GM12891 (cell line): Measurements from ENCODE around the gene NUSAP1.
"Not testable (repeated sequence)": the region's sequence is repeated elsewhere in the genome, so short reads cannot be mapped to it uniquely, and the experiment has no call there.

ENCODE experiments used
- DNase-seq: peaks from one replicate; pipeline ENCODE4 v3.0.0; 2011; ENCODE audit warnings: low spot score; ENCODE audit not compliant: insufficient read length
- FAIRE-seq: peaks from 2 replicates; lab custom pipeline; 2011; peaks lifted over from hg19 to GRCh38; lab: Jason Lieb, UNC
- PAX5 ChIP-seq: IDR thresholded peaks from 2 replicates; pipeline ENCODE4 v1.6.1; 2011; ENCODE audit warnings: low read length, moderate library complexity, mild to moderate bottlenecking; ENCODE audit not compliant: insufficient read depth, severe bottlenecking
- POLR2A ChIP-seq: IDR thresholded peaks from 2 replicates; pipeline ENCODE4 v1.6.1; 2011; ENCODE audit warnings: low read depth, low read length, control low read depth
- POLR2AphosphoS5 ChIP-seq: IDR thresholded peaks from 2 replicates; pipeline ENCODE4 v1.6.1; 2011; ENCODE audit warnings: low read depth, low read length, control low read depth
- POU2F2 ChIP-seq: IDR thresholded peaks from 2 replicates; pipeline ENCODE4 v1.6.1; 2011; ENCODE audit warnings: low read depth, mild to moderate bottlenecking, control low read depth, low read length, moderate library complexity
- SPI1 ChIP-seq: IDR thresholded peaks from 2 replicates; pipeline ENCODE4 v1.6.1; 2011; ENCODE audit warnings: low read depth, low read length, control low read depth
- TAF1 ChIP-seq: IDR thresholded peaks from 2 replicates; pipeline ENCODE4 v1.6.1; 2011; ENCODE audit warnings: low read depth, low read length, control low read depth

The NUSAP1 gene

DNA sequence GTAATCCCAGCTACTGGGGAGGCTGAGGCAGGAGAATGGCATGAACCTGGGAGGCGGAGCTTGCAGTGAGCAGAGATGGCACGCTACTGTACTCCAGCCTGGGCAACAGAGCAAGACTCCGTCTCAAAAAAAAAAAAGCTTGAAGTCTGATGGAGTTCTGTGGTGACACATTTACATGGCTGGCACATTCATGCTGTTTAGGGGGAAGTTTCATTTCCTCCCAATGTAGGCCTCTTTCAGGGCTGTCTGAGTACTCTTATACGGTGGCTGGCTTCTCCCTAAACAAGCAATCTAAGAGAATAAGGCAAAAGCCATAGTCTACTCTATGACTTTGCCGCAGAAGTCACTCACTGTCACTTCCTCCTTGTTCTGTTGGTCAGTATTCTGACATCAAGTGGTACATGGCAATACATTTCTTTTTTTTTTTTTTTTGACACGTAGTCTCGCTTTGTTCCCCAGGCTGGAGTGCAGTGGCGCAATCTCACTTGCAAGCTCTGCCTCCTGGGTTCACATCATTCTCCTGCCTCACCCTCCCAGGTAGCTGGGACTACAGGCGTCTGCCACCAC is 41.5 kb upstream of the NUSAP1 start:
- DNase-seq: peak; percentile 32
- peak; percentile 89 for TF ChIP-seq SPI1
- TF ChIP-seq POLR2AphosphoS5: no peak
- FAIRE-seq: peak; percentile 89

DNA sequence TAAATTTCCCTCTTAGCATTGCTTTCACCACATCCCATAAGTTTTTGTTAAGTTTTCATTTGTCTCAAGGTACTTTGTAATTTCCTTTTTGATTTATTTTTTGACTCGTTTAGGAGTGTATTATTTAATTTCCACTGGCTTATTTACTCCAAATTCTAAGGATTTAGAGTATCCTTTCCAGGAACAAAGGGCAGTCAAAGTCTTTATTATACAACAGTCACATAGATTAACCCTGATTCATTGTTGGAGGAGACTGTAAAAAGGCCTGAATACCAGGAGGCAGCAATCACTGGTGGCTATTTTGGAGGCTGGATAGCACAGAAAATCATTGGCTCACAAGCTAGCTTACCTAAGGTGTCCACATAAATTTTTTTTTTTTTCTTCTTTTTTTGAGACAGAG is 40.2 kb upstream of the NUSAP1 start:
- TF ChIP-seq POLR2AphosphoS5 (no peak), TAF1 (no peak), SPI1 (no peak), POLR2A (no peak), PAX5 (no peak), POU2F2 (no peak)

DNA sequence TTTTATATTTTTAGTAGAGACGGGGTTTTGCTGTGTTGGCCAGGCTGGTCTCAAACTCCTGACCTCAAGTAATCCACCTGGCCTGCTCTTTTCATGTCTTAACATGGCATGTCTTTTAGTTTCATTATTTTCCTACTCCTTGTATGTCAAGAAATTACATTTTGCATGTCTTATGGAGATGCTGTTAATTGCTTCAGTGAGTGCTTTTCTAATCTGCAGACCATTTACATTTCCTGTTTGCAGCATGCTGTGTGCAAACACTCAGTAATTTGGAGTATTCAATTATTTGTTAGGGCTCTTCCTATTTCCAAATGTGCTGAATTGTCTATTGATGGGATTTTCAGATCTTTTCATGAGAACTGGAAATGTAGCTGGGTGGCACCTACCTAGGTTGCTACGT is 31.5 kb upstream of the NUSAP1 start:
- not testable (repeated sequence) for DNase-seq, FAIRE-seq

More for the DNA sequence above, 40.2 kb upstream of the NUSAP1 start:
- DNase-seq: no peak
- no peak for FAIRE-seq

DNA sequence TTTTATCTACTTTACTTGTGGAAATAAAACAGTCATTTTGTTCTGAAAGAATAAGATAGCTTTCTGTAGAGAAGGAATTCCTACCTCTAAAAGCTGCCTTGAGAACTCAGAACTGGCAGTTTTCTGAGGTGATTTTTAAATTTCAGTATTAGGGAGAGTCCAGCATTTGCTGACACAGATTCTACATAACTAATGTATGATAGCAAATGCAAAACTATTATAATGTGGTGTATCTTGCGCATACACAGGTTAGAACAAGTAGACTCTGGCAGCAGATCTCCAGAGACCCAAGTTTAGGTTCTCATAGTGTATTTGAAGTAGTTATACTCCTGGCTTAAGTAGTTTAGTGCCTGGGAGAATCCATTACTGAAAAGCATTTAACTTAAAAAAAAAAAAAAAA is 31.1 kb upstream of the NUSAP1 start:
- TF ChIP-seq POLR2AphosphoS5: no peak
- TF ChIP-seq PAX5: no peak
- no peak for TF ChIP-seq POU2F2
- TF ChIP-seq POLR2A: no peak
- TF ChIP-seq SPI1: no peak
- no peak for TF ChIP-seq TAF1
- DNase-seq (no peak), FAIRE-seq (no peak)

DNA sequence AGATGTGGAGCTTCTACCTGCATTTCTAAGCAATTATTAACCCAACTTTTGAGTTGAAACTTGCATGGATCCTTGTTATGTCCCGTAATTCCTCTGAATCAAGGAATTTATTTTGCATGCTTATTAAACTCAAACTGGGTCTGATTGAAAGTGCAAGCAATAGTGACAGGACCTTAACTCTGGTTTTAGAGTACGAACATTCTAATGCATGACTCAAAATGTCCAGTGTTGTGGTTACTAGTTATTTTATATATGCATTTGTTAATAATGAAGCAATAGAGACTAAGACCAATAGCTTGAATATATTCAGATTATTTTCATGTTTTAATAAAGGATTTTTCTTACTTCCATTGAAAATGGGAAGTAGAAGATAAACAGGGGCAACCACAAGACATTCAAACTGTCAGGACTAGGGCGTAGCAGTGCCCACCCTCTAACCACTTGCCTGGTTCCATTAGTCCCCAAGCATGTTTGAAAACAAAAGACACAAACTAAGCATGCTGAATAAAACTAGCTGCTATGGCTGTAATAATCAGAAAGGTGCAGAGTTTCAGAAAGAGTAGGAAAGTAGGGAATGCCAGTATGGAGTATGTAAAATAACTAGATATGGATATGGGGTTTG is 28.4 kb upstream of the NUSAP1 start:
- DNase-seq (no peak), FAIRE-seq (peak; percentile 56)
- TF ChIP-seq POU2F2 (0 out of 2 replicates have a peak, but pooled peaks have one; percentile 45), TAF1 (no peak), SPI1 (no peak), PAX5 (no peak), POLR2AphosphoS5 (no peak)

DNA sequence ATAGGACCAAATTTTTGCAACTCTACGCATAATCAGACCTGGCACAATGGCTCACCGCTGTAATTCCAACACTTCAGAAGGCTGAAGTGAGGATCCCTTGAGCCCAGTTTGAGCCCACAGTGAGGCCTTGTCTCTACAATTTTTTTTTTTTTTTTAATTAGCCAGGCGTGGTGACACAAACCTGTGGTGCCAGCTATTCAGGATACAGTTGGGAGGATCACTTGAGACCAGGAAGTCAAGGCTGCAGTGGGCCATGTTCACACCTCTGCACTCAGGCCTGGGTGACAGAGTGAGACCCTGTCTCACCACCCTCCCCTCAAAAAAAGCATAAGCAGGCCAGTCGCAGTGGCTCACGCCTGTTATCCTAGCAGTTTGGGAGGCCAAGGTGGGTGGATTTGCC is 25.0 kb upstream of the NUSAP1 start:
- TF ChIP-seq POU2F2 (no peak), POLR2AphosphoS5 (no peak), TAF1 (no peak), POLR2A (no peak), SPI1 (no peak), PAX5 (no peak)
- DNase-seq (no peak), FAIRE-seq (no peak)

DNA sequence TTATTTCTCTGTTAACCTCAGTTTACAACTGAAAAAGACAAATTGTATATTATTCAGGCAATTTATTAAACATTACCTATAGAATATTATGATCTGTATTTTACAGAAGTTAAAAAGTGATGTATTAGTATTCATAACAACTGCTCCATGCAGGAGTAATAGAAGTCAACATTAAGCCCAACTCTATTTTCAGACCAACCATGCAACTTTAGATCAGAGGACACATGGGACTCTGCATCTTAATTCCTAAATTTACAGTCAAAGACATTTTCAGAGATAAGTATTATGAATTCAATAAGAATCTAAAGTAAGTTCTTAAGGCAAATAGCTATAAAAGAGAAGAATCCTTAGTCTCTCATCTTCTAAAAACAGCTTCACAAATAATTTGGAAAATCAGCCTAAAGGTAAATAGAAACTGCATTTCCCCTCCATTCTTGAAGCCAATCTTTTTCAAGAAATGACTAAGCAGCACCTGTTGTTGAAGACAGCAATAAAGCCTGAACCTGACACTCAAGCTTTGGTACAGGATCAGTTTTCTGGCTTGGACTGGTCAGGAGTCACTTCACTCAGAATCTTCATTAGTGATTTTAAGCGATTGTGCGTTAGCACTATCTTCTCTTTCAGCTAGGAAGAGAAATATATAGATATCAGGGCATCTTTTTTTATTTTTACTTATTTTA is 23.3 kb upstream of the NUSAP1 start:
- FAIRE-seq (no peak), DNase-seq (peak; percentile 27)
- TF ChIP-seq POLR2AphosphoS5 (no peak), SPI1 (0 out of 2 replicates have a peak, but pooled peaks have one; percentile 19)

DNA sequence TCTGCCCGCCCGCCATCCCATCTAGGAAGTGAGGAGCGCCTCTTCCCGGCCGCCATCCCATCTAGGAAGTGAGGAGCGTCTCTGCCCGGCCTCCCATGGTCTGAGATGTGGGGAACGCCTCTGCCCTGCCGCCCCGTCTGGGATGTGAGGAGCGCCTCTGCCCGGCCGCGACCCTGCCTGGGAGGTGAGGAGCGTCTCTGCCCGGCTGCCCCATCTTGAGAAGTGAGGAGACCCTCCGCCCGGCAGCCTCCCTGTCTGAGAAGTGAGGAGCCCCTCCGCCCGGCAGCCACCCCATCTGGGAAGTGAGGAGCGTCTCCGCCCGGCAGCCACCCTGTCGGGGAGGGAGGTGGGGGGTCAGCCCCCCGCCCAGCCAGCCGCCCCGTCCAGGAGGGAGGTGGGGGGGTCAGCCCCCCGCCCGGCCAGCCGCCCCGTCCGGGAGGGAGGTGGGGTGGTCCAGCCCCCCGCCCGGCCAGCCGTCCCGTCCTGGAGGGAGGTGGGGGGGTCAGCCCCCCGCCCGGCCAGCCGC is 11.8 kb upstream of the NUSAP1 start:
- not testable (repeated sequence) for DNase-seq, FAIRE-seq

DNA sequence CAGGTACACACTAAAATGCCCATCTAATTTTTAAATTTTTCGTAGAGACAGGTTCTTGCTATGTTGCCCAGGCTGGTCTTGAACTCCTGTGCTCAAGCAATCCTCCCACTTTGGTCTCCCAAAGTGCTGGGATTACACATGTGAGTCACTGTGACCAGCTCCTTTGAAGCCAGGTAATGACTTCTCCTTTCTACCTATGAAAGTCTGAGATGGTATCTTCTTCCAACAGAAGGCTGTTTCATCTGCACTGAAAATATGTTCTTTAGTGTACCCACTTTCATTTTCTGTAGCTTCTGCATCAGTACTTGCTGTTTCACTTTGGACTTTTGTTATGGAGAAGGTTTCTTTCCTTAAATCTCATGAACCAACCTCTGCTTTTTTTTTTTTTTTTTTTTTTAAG is 9.1 kb upstream of the NUSAP1 start:
- FAIRE-seq: peak; percentile 57
- TF ChIP-seq TAF1 (no peak), SPI1 (peak; percentile 63; the same call in 1 of the 2 replicates)
- no peak for DNase-seq

DNA sequence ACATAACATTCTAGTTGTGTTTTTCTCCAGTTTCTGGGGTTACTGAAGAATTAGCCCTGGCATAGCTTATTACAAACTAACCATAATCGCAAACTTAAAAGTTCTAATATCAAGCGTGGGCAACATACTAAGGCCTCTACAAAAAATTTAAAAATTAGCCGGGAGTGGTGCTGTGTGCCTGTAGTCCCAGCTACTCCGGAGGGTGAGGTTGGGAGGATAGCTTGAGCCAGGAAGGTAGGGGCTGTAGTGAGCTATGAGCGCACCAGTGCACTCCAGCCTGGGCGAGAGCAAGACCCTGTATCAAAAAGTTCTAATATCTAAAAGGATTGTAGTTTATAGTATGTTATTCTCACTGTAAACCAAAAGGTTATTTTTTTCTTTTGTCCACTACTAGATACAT is 1.4 kb upstream of the NUSAP1 start:
- FAIRE-seq (no peak), DNase-seq (no peak)
- TF ChIP-seq POLR2A: no peak
- no peak for TF ChIP-seq POU2F2
- no peak for TF ChIP-seq TAF1
- no peak for TF ChIP-seq PAX5
- TF ChIP-seq SPI1: no peak
- no peak for TF ChIP-seq POLR2AphosphoS5

DNA sequence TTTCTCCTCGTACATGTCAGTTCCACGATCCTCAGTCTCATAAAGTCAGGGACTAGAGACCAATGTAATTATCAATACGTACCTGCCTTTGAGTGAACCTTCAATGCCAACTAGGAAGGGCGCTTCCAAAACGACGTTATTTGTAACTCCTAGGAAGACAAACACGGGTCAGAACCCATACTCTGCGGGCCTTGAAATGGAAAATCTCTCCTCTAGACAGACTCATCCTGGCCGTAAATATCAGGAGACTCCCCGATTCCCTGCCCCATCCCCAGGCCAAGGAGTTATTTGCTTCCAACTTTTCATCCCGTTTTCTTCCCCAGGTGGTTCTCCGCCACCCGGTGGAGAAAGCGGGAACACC is 868 bp upstream of the NUSAP1 start:
- DNase-seq (no peak), FAIRE-seq (peak; percentile 43)
- TF ChIP-seq PAX5: no peak
- TF ChIP-seq POU2F2: no peak
- no peak for TF ChIP-seq POLR2AphosphoS5
- TF ChIP-seq POLR2A: no peak
- no peak for TF ChIP-seq SPI1
- TF ChIP-seq TAF1: no peak
